ENCODE results near the gene CSNK1G2.

The CSNK1G2 gene

DNA sequence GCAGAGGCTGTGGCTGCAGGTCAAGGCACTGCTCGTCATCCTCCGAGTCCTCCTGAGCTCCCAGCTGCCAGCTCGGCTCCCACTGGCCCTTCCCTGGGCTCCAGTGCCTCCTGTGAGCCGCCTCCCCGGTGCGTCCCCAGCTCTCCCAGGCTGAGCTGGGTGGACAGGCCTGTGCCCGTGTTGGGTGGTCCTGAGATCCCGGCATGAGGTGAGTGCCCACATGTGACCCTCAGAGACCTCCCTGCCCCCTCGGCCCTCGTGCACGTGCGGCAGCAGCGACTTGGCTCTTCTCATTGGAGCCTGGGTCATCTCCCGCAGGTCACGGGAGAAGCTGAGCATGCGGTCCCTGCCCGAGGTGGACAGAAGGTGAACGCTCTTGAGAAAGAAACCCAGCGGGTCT is 20.3 kb upstream of the CSNK1G2 start:
- DNase-seq, result no peak

DNA sequence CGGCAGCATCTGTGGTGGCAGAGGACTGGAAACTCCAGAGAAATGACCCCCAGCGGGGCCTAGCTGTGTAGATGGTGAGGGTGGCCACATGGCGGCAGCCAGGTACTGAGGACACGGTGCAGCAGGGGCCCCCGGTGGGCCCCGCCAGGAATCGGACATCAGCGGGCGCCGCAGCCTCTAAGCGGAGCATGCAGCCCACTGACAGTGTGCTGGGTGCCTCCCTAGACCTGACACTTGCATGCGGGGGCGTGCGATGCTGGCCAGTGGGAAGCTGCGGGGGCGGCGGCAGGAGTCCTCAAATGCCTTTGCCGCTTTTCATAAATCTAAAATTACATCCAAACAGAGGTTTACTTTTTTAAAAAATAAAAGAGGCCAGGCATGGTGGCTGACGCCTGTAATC is 19.6 kb upstream of the CSNK1G2 start:
- no peak for DNase-seq

- no peak for DNase-seq
These were observed 19.1 kb upstream of the CSNK1G2 start for GRCh38 chr19:1921825-1922224.

DNA sequence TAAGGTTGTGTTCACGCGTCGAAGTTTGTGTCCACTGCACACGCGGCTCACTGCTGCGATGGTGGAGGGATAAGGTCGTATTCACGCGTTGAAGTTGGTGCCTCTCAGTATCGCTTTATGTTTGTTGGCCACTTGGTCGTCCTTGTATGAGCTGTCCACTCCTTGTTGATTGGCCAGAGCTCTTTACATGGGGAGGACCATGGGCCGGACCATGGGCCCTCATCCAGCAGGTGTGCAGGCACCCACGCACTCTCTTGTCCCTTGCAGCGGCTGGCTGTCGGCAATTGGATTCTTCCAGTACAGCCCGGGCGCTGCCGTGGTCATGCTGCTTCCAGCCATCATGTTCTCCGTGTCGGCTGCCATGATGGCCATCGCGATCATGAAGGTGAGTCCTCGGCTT is 18.2 kb upstream of the CSNK1G2 start:
- DNase-seq, result no peak

DNA sequence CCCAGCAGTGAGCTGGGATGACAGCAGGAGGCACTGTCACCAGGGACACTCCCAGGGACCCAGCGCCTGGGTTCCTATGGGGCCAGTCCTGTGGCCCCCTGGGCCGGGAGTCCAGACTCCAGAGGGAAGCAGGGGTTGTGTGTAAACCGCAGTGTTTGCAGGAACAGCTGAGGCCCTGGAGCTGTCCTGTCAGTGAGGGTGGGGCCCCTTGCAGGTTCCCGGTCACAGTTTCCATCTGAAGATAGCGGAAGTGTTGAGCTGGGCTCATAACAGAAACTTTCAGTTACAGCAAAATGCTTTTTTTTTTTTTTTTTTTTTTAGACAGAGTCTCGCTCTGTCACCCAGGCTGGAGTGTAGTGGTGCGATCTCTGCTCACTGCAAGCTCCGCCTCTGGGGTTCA is 17.7 kb upstream of the CSNK1G2 start:
- no peak for DNase-seq

DNA sequence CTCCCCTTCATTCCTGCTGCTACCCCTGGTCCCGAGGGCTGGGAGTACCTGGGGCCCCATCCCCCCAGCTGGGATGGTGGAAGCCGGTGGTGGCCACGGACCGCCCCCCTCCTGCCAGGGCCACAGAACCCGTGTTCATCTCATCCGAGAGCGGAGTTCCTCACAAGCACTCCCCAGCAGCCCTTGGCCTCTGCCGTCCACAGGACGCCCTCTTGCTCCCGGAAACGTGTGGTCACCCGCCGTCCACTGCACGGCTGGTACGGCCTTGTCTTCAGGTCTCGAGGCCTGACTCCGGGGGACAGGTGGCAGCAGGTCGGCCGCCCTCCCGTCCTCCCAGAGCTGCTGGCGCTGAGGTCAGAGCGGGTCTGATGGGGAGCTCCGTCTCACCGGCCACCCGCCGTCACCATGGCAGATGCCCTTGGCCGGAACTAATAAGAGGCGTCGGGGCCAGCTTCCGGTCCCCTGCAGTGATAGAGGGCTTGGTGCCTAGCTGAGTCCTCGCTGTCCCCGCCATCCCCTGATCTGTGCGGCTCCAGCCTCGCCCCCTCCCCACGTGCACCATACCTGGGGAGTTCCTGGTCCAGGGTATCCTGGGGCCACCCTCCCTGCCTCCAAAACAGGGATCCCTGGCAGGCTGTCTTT is 16.5 kb upstream of the CSNK1G2 start:
- no peak for DNase-seq

DNA sequence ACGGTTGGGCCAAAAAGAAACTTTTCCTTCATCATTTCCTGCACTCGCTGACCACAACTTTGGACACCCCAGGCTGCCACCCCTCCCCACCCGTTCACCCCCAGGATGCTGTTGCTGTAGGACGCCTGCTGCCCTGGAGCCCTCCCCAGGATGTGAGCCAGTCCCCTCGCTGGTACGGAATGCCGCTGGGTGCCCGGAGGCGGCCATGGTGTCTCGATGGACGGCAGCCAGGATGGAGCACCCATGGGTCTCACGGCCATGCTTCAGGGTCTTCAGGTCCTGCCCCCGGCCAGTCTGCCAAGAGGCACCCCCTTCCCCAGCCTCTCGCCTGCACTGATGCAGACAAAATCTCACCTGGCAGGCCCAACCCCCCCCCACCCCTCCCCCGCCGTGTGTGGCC is 15.4 kb upstream of the CSNK1G2 start:
- no peak for DNase-seq

DNA sequence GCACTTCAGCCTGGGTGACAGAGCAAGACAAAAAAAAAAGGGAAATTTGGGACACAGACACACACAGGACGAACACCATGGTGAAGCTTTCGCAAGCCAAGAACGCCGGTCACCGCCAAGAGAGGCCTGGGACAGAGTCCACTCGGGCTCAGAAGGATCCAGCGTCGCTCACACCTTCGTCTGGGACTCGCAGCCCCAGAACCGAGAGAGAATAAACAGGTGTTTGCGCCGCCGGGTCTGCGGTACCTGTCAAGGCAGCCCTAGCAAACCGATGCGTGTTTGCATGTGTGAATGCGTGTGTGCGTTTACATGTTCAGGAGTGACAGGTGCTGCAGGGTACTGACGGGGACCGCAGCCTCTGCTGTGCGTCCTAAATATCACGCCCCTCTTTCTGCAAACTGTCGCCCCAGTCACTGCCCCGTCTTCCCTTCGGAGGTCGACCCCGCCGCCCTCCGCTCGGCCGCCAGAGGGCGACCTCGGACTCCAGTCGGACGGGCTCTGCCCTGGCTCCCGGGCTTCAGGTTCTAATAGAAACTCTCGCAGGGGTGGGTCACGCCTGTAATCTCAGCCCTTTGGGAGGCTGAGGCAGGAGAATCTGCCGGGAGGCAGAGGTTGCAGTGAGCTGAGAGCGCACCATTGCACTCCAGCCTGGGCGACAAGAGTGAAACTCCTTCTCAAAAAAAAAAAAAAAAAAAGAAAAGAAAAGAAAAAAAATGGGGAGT is 11.8 kb upstream of the CSNK1G2 start:
- peak; percentile 87 for DNase-seq

- no peak for DNase-seq
These were observed 9.5 kb upstream of the CSNK1G2 start for GRCh38 chr19:1931445-1931844.

DNA sequence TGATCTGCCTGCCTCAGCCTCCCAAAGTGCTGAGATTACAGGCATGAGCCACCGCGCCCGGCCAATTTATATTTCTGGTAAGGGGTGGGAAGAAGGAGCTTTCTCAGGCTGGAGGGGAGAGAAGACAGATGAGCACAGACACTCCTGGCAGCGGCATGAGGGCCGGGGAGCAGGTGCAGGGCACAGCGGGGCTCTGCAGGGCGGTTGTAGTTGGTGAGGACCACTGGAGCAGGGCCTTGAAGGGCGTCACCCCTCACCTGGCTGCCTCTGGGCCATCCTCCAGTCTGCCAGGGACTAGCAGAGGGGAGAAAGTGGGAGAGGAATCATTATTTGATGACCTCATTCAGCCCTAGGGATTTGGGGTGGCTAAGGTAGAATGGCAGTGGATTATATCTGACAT is 8.6 kb upstream of the CSNK1G2 start:
- DNase-seq, result no peak

GRCh38 chr19:1933244-1933643 is 7.7 kb upstream of the CSNK1G2 start:
- DNase-seq, result no peak

DNA sequence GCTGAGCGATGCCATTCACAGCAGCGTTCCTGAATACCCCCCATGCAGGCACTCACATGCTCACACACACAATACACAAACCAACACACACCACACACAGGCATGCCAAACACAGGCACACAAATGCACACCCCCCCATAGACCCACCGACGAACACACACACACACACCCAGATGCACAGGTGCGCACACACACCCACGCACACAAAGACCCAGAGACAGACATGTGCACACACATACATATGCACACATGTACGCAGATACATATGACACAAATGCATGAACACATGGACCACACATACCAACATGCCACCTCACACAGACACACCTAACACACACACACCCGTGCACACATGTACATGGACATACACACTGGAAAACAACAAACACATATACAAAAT is 7.0 kb upstream of the CSNK1G2 start:
- no peak for DNase-seq

- no peak for DNase-seq
These were observed 5.3 kb upstream of the CSNK1G2 start for GRCh38 chr19:1935484-1936208.

DNA sequence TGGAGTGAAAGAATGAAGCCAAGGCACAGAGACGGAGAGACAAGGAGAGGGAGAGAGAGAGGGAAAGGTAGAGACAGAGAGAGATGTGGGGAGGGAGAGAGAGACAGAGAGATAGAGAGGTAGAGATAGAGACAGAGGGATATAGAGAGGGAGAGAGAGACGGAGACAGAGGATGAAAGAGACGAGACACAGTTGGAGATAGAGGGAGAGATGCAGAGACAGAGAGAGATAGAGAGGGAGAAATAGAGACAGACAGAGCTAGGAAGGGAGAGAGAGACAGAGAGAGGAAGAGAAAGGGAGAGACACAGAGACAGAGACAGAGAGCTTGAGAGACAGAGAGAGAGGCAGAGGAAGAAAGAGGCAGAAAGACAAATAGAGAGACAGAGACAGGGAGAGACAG is 4.5 kb upstream of the CSNK1G2 start:
- DNase-seq, result no peak

GRCh38 chr19:1936916-1937610 is 3.9 kb upstream of the CSNK1G2 start:
- DNase-seq, result no peak

GRCh38 chr19:1938071-1938470 is 2.9 kb upstream of the CSNK1G2 start:
- no peak for DNase-seq

DNA sequence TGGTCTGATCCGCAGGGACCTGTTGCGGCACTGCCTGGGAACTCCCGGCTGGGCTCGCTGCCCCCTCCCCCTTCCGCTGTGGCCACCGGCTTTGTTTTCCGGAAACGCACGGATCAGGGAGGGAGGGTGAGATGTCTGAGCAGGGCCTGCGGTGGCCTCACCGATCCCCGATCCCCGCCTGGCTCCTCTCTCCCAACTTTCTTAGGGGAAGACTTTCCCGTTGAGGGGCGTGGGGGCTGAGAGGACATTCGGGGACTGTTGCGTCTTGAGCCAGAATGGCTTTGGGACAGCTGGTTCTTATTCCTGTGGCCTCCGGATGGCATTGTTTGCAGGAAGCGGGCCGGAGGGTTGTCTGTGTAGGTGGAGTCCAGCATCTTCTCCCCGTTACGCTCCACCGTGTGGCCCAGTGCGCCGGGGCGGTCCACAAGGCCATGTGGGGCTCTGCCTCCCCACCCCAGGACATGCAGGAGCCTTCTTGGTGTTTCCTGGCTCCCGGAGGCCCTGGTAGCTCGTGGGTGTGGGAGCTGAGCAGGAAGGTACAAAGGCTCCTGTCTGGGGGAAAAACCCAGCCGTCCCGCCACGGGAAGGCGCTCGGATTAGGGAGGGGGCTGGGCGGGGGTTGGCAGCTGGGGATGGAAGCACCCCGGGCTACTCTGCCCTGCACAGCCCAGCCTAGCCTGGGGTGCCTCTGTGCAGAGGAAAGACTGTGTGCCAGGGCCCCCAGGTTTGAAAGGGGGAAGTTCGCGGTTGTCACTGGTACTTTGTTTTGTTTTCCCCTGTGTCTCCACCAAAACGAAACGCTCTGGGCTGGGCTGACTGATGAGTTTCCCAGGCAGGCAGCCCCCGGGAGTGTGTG is 1.3 kb downstream of the CSNK1G2 start:
- peak; percentile 84 for DNase-seq

DNA sequence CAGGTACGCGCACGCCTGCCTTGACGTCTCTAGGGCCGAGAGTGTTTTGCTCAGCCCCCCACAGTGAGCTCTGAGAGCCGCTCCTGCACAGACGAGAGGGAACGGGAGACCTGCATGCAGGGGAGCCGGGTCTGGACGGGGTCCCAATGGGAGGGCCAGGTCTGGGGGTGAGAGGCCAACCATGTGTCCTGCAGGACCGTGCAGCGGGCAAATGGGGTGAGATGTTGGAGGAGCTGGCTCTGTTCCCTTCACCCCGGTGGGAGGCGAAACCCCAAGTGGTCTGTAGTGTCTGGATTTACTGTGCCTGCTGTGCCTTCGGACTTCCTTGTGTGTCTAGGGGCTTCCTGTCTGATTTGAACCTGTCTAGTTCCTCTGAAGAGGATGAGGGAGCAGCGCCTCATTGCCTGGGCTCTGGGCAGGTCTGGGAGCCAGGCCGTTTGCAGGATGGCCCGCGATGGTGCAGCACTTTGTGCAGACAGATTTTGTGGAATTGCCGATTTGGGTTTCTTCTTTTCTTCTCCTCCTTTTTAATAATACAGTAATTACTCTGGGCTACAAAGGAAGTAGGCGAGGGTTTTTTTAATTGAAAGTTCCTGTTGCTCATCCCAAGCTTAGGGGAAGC is 2.1 kb downstream of the CSNK1G2 start:
- peak; percentile 49 for DNase-seq

DNA sequence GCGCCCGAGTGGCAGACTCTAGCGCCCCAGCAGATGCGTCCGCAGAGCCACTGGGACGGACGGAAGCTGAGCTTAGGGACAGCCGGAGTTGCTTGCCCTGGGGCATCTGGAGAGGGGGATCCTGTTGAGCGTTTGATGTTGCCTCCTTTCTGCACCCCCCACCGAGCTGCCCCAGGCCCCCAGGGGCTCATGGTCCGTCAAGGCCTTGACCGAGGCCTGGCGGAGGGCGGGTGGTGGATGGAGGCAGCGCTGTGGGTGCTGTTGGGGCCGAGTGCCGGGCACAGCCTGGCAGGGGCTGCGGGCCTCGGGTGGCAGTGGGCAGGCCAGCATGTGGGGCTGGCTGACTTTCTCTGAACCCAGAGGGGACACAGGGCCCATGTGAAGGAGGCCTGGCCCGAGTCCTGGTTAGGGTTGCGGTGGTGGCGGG is 2.7 kb downstream of the CSNK1G2 start:
- DNase-seq, result no peak

- DNase-seq, result no peak
These were observed 3.3 kb downstream of the CSNK1G2 start for GRCh38 chr19:1944088-1944915.

GRCh38 chr19:1944916-1945561 is 4.1 kb downstream of the CSNK1G2 start:
- DNase-seq, result no peak

Measured in NCI-H69 (cell line).